SU-DHL-6 (cell line): ENCODE results near the gene FAM153A.
"Not testable (repeated sequence)": the region's sequence is repeated elsewhere in the genome, so short reads cannot be mapped to it uniquely, and the experiment has no call there.

ENCODE experiments used
- EZH2phosphoT487 ChIP-seq: fragments of 200-600 bp; sonication (generic), shearing (Covaris generic); conservative IDR thresholded peaks from 2 replicates; pipeline ENCODE4 v1.6.1; 2018; ENCODE audit warnings: mild to moderate bottlenecking, antibody characterized with exemption, low read length, moderate library complexity, mixed read lengths
- TF ChIP-seq, protein P1 (sequence below): fragments of 200-600 bp; sonication (generic); IDR thresholded peaks from one replicate; pipeline ENCODE4 v1.5.1; 2017; ENCODE audit warnings: antibody characterized with exemption, mild to moderate bottlenecking, low read length, moderate library complexity; ENCODE audit not compliant: insufficient read depth, poor library complexity, severe bottlenecking

DNA sequence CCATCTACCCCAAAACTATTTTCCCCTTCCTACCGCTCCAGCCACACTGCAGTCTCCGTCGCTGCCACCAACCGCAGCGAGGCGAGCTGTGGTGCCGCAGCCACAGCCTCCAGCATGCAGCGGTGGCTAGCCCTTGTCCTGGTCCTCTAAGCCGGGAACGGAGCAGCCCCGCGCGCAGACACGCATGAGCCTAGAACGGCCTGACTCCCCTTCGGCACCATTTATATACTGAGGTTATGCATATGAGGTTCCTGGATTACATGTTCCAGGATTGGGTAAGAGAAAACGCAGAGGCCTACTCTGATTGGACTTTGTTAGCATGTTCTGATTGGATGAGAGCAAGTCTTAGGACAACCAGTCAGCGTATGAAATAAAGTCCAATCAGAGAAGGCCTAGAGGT lies 24.6 kb upstream of the FAM153A start:
- TF ChIP-seq, protein P1, sequence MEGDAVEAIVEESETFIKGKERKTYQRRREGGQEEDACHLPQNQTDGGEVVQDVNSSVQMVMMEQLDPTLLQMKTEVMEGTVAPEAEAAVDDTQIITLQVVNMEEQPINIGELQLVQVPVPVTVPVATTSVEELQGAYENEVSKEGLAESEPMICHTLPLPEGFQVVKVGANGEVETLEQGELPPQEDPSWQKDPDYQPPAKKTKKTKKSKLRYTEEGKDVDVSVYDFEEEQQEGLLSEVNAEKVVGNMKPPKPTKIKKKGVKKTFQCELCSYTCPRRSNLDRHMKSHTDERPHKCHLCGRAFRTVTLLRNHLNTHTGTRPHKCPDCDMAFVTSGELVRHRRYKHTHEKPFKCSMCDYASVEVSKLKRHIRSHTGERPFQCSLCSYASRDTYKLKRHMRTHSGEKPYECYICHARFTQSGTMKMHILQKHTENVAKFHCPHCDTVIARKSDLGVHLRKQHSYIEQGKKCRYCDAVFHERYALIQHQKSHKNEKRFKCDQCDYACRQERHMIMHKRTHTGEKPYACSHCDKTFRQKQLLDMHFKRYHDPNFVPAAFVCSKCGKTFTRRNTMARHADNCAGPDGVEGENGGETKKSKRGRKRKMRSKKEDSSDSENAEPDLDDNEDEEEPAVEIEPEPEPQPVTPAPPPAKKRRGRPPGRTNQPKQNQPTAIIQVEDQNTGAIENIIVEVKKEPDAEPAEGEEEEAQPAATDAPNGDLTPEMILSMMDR, result not testable (repeated sequence)
- TF ChIP-seq EZH2phosphoT487, result not testable (repeated sequence)
